Hematopoietic multipotent progenitor cell treated with erythropoietin and hydrocortisone succinate and interleukin-3 and kit ligand, for 8 days (in vitro differentiated cells): ENCODE results near the gene TAF5L.

ENCODE experiments used
- DNase-seq: peaks from one replicate; pipeline ENCODE4 v3.0.0-alpha.2; 2015

The TAF5L gene

DNA sequence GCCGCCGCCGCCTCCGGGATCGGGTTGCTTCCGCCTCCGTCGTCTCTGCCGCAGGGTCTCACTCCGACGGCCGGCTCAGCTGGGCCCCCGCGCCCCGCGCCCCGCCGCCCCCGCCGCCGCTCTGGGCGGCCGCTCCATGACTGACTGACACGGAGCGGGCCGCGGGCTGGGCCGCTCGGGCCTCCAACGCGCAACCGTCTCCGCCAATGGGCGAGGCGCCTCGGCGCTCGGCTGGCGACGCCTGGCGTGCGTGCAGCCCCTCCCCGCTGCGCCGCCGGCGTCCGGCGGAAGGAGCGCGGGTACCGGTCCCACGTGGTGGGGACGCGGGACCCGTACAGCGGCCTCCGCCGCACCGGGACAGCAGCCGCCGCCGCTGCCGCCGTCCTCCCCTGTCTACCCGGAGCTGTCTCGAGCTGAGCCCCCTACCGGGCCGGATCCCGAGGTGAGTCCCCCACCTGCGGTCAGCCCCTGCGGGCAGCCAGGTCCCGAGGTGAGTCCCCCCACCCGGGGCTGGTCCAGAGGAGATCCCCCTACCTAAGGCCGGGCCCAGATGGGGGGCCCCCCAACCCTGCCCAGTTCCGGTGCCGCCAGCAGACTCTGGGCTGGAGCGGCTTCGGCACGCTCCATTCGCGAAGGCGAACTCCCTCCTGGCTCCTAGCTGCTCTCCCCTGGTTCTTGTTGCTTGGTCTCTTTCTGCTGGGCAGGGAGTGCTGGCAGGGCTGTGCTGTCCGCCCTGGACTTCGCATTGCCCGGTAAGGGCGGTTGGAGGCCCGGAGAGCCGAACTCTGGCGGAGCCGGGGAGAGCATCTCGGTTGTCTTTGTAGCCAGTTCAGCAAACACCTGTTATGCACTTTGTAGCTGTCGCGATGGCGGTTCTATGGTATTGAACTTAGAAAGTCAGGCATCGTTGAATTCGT, at the start of gene TAF5L, which contains the start of gene URB2:
Gene TAF5L (minus strand): TSS at position 208 of the 917 bp plus-strand sequence. CDS start 11,640 bp downstream, outside the sequence.
Gene URB2 (plus strand): TSS at position 333 of the 917 bp plus-strand sequence. CDS start 1,387 bp downstream, outside the sequence.
- peak; percentile 88 for DNase-seq

DNA sequence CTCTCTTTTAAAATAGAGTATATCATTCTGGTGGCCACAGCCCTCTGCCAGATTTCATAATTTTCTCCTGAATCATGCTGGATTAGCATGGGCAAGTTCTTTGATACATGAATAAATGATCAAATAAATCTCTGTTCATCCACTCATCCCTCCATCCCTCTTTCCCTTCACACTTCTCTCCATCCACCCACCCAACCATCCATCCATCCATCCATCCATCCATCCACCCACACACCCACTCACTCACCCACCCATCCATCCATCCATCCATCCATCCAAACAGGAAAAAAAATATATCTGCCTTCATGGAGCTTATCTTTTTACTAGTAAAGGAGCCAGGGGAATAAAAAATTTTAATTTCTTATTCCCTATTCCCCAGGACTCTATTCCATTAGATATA, 49.5 kb upstream of the TAF5L start:
- DNase-seq, result no peak

DNA sequence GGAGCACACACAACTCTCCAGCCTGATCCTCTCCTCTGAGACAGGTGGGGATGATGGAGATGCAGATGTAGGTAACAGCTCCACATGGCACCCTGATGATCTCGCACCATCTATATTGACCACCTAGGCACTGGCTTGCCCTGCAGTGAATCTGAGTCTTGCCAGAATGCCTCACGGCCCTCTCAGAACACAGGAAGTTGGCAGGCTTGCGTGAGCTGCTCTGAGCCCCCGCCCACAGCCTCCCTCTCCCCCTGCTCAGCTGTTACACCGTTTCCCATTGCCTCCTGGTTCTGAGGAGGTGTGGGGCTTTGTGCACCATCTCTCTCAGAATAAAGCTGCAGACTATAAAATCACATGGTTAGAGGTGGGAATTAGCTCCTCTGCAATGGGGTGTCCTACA, 48.1 kb upstream of the TAF5L start:
- DNase-seq, result no peak

DNA sequence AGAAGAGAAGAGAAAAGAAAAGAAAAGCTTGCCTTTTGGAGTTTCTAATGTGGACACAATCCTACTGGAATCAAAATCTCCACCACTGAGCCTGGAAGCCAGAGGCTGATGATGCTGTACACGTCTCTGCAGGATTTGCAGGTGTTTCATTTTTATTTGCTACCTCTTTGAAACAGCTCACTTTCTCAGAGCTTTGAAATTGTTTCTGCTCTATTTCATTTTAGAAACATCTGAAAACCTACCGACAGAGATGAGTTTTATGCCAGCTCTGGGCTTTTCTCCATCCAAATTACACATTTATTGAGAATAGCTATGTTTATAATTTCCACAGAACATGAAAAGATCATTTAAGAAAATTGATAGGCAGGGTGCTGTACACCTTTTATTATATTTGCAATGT, 46.3 kb upstream of the TAF5L start:
- DNase-seq, result no peak

DNA sequence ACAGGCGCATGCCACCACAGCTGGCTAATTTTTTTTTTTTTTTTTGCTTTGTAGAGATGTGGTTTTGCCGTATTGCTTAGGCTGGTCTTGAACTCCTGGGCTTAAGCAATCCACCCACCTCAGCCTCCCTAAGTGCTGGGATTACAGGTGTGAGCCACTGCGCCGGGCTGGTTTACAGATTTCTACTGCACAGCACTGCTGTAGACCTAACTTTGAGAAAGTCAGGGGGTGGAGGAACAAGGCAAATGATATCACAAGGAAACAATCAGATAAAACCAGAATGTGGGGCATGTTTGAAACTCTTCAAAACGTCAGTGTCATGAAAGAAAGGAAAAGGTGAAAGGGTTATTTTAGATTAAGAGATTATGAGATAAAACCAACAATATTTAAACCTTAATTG, 45.4 kb upstream of the TAF5L start:
- no peak for DNase-seq

DNA sequence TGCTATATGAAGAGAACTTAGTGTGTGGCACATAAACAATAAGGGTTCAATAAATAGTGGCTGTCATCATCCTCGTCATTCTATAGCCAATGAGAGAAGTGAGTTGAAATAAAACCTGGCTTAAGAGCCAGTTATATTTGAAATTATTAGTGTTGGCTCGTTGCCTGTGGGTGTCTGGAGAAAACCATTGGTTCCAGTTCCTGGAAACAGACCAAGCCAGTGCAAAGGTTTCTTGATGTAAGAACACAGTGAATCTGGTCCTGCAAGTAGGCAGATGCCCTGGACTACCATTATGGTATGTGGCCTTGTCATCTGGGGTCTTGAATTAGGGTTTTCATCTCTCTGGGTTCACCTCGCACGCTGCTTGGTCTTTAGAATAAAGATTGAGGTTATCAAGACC, 43.4 kb upstream of the TAF5L start:
- no peak for DNase-seq

DNA sequence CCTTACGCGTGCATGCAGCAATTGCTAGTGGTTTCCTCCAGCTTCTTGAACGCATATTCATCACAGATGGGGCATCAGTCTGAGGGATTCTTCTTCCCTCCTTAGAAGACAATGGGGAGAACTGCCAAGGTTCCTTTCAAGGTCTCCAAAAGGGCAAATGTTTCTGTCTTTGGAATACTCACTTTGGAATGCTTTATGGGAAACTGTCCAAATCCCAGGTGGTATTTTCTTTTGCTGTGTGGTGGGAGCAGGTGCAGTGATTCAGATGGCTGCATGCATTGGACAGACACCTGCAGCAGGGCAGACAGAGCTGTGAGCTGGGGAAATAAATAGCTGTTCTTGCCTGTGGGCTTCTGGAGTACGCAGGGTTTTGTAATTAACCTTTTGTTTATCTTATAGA, 40.7 kb upstream of the TAF5L start:
- DNase-seq, result no peak

DNA sequence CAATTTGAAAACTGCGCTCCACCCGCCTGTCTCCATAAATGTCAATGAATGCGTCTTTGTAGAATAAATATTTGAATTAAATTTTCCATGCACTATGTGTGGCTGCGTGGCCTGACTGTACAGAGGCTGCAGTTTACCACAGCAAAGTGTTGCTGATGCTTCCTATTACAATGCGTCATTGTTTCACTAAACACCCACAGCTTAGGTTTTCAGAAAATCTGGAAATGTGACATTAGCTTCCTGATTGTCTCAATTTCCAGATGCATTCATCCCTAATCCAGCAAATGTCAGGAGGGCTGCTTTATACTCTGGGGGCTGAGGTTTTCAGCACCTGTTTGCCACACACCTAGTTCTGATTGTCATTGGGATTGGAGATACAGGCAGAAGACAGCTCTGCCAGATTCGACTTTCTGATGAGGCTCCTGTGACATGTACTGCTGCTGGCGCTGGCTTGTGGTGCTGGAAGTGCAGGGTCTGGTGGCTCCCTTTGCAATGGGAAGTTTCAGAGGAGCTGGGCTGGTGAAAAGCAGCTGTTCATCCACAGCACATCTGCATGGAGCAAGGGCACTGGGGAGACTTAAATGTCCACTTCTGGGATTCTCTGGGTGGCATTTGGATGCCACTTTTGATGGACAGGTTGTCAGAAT, 40.1 kb upstream of the TAF5L start:
- DNase-seq, result no peak

DNA sequence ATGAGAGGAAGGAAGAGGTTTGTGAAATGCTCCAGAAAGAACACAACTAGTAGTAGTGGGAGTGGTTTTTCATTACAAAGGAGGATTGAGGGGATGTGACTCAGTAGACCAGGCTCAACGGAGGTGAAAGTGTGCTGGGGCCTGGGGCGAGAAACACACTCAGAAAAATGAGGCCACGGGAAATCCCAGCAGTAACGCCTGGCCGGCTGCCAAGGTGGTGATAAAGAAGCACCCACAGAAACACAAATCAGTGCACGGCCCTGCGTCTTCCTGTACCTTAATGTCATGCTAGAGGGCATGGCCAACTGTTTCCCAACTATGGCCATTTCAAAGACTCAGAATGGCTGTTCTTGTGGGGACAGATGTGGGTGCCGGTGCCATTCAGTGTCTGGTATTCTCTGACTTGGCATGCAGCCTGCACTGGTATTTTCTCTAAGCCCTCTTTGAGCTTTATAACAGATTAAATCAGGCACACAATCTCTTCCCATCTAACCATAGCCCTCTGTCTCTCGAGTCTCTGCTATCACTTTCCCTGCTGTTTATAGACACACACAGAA, 38.3 kb upstream of the TAF5L start:
- peak; percentile 33 for DNase-seq

DNA sequence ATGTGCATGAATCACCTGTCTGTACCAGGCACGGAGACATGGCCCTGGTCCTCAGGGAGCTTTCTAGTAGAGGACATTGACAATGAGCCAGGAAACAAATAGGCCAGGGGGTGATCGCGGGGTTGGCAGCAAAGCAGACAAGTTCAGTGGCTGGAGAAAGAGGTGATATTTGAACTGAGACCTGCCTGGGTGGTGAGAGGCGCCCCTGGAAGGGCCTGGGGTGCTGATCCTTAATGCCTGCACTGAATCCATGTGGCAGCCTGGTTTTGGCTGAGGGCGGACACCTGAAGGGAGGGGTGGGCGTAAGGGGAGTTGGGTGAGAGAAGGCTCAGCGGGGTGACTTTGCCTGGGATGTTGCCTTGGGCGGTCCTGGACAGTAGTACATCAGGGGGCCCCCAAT, 36.0 kb upstream of the TAF5L start:
- no peak for DNase-seq

DNA sequence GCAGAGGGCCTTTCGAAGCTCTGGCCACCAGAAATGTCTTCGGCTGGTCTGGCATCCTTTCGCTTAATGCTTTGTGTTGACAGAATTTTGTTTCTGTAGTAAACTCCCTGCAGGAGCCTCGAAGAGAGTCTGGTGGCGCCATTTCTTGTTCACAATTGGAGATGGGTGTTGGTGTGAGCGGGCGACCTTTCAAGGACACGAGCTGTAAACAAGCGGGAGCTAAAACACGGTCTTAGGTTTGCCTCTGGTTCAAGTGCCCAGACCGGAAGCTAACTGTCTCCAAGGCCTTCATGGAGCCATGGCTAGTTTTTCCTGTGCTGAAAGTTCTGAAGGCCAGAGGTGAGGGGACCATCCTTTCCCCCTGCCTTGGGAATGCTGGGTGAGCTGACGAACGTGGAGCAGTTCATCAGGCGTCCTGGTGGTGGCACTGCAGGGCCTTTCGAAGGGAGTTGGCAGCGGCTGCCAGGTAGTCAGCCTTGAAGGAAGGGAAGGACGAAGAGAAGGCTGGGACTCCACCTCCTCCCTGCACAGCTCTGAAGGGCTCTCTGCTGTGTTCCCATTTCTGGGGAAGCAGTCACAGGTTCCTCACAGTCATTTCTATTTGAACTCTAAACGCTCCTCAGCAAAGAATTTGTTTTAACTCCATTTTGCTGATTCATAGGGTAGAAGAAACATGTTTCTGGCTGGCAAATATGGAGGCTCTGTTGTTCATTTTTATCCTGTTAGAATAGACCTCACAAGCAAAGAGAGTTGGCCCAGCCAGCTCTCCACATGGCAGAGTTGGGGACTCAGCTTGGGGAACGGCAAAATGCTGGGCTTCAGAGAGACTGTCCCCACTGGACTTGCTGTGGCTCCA, 35.3 kb upstream of the TAF5L start:
- DNase-seq, result peak; percentile 73

DNA sequence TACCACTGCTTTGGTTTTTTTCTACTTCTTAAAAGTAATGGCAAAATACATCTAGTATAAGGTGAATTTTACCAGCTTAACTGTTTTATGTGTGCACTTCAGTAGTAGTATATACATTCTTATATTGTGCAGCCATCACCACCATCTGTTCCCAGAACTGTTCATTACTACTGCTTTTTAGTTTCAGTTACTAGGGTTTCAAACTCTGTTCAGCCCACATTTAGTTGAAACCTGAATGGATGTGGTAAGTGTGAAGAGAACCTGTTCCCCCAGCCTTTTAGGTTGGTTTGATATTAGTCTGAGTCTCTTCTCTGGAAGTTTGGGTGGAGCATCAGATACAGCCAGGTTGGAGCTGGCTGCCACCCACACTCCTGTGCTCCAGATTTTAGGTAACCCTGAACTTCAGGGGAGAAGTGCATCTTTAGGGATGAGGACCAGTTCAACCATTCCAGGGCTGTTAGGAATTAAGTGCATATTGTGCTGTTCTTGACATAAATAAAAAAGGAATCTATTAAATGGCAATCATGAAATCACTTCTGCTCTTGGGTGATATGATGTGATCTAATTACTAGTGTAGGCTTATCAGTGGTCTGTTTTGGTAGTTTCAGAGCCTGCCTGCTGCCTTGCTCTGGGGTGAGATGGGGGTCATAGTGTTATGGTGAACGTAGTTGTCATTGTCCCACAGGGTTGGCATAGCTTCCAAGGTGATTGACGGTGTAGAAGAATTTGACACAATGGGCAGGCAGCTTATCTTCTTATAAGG, 32.3 kb upstream of the TAF5L start:
- no peak for DNase-seq

DNA sequence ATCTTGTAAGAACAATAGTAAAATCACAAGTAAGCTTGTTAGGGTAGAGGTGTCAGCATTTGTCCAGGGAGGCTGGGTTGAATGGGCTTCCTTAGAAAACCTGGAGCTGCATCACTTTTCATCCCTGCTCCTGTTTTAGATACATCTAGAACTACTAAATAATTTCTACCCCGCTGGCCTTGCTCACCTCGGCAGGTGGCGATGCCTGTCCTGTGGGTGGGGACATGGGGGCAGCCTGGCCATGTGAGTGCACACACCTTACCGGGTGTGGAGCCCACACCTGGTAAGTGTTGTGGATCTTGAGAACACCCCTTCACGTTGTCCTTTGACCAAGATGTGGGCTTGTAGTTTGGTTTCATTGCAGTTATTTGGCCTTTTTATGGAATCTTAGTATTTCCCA, 29.9 kb upstream of the TAF5L start:
- DNase-seq, result no peak

DNA sequence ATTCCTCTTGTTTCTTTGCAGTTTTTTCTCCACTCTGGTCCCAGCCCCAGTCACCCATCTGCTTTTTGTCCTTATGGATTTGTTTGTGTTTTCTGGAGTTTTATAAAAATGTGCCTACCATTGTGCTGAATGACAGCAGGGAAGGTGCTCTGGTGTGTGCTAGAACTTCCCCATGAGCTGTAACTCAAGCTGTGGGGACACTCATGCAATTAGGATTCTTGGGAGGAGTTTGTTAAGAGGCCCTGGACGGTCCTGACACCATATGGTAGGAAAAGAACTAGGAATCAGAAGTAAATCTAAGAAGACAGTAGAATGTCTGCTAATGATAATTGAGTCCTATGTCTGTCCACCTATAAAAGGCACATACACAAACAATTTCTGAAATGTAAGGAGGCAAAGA, 27.5 kb upstream of the TAF5L start:
- no peak for DNase-seq

DNA sequence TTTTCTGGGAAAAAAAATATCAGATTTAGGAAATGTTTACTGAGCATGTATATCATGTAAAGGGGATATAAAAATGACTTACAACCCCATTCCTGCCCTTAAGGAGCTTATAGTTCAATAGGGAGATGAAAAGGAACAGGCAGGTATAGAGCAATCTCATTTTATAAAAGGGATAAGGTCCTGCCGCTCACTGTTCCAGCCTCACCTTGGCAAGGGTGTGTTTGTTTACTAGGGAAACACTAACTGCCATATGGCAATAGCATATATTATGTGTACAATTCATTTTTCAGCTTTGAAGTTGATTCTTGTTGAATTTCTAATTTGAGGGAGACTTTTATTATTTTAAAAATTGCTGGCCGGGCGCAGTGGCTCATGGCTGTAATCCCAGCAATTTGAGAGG, 25.6 kb upstream of the TAF5L start:
- DNase-seq, result no peak

DNA sequence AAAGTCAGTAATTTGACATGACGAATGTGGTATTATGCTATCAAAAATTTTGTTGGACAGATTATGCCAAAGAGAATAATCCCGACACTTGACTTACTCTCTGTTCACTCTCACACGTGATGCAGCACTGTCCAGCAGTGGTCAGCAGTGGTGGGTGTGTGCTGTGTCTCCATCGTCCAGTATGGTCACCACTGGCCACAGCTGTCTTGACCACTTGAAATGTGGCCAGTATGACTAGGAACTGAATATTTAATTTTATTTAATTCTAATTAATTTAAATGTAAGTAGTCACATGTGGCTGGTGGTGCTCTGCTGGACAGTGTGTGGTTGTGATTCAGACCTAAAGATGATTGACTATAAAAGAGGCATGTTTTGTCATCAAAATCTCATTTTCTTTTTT, 24.1 kb upstream of the TAF5L start:
- DNase-seq, result no peak

DNA sequence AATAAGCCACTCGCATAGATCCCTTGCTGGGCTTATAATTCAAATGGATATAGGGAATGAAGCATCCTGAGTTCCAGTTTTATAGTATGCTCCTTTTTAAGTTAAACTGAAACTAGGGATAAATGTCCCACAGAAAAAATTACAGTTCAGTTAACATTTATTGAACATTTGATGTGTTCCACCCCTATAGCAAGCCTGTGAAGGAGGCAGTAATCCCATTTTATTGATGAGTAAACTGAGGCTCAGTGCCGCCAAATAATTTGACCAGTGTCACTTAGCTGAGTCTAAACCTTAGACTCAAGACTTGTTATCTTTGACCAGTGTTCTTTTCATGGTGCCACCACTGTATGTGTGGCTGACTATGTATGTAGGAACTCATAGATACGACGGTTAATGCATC, 22.5 kb upstream of the TAF5L start:
- DNase-seq, result no peak

DNA sequence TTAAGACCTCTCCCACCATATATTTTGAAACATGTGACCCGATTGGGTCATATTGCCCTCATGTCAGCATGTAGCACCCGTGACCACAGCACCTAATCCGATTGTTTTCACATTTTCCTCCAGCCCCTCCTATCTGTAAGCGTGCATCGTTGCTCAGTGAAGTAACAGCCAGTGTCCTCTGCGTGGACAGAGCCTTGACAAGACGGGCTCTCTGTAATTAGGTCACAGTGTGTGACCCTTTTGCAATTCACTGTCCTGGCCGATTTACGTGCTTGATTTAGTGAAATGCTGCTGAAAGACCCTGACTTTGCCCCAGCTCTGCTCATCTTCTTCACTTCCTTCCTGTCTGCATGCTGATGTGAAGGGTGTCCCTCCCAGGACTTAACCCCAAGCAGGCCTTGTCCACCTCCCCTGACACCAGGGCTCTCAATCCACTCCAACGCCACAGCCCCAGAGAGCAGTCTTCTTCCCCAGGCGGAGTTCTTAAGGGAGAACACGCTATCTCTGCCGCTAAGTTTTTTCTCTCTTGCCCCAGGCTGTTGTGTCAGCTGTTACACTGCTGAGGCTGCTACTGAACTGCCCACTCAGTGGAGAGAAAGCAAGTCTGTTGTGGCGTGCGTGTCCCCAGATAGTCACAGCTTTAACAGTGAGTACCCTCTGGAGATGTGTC, 19.5 kb upstream of the TAF5L start:
- DNase-seq, result no peak

DNA sequence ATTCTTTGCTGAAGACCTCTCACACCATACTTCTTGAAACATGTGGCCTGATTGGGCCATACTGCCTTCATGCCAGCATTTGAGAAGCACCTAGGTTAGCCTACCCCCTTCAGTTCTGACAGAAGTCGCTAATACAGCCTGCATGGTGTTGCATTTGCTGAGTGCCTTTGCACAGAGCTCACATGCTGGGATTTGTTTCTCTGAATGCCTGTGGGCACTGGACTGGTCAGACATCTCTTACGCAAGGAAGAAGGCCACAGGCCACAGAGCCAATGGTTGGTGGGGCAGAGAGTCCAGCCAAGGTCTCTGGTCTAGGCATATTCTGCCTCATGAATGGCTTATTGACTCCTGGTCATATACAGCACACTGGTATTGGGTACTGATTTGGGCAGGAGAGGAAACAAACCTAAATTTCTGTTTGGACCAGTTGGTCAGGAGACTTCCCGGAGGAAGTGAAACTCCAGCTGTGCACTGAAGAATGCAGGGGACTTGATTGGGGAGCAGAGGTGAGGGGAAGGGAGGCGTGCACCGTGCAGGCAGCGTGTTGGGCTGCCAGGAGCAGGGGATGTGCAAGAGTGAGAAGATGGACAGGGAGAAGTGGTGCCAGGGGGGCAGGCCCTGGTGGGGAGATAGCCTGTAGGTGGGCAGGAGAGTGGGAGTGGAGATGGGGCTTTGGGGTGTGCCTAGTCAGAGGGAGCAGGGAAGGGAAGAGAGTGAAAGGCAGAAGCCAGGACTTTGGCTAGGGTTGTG, 18.2 kb upstream of the TAF5L start:
- DNase-seq, result no peak

DNA sequence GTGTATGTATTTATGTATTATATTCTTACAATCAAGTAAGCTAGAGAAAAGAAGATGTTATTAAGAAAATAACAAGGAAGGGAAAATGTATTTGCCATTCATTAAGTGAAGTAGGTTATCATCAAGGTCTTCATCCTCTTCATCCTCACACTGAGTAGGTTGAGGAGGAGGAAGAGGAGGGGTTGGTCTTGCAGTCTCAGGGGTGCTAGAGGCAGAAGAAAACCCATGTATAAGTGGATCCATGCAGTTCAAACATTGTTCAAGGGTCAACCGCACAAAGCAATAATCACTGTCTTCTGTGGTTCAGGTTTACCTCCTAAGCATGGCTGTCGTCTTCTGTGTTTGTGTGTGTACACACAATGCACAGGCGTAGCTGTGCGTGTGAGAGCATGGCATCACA, 17.0 kb upstream of the TAF5L start:
- no peak for DNase-seq

DNA sequence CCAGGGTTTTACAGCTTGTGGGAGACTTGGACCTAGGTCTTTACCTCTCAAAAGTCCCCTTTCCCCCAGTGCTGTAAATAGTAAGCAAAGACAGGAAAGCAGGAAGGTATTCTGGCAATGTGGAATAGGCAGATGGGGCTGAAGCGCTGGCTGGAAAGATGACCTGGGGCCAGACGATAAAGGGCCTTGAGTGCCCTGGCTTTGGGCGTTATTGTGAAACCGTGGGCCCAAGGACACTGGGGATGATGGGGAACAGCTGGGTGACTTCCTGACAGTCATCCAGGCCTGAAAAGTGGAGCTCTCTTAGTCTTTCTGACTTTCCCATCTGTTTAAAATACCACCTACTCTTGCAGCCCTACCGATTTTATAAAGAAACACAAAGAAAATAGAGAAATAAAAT, 16.5 kb upstream of the TAF5L start:
- no peak for DNase-seq
